Liver (tissue), 9 donors: ENCODE measurements around the gene LIPE. TPM values are rescaled to one million over a fixed set of nuclear protein-coding genes. Genes with fewer than 3 reads are reported as not detected.

Source experiments
- DNase-seq: peaks from one replicate; pipeline ENCODE4 v3.0.0-alpha.2; 2017; ENCODE audit warnings: low spot score
- H3K27ac ChIP-seq, 2 donors: one replicate each; pipeline ENCODE4 v1.7.0; 2013; ENCODE audit warnings: inconsistent platforms in 2 of 2, low read length in 2 of 2, control low read depth in 1 of 2, low read depth in 1 of 2, mild to moderate bottlenecking in 1 of 2
- H3K27me3 ChIP-seq, 4 donors: one replicate each; pipeline versions ENCODE4 v1.6.1 to v1.7.0; 2013; ENCODE audit warnings: low read length in 3 of 4, inconsistent platforms in 1 of 4, mild to moderate bottlenecking in 1 of 4, moderate library complexity in 1 of 4; ENCODE audit not compliant: control insufficient read depth in 4 of 4, insufficient read depth in 4 of 4
- H3K36me3 ChIP-seq, 4 donors: one replicate each; pipeline versions ENCODE4 v1.6.1 to v1.7.0; 2013; ENCODE audit warnings: low read length in 3 of 4, mild to moderate bottlenecking in 3 of 4, low read depth in 1 of 4, moderate library complexity in 1 of 4; ENCODE audit not compliant: control insufficient read depth in 4 of 4, insufficient read depth in 3 of 4
- H3K4me1 ChIP-seq, 4 donors: one replicate each; pipeline versions ENCODE4 v1.6.1 to v1.7.0; 2013; ENCODE audit warnings: low read length in 3 of 4, mild to moderate bottlenecking in 3 of 4, moderate library complexity in 1 of 4; ENCODE audit not compliant: control insufficient read depth in 4 of 4, insufficient read depth in 4 of 4
- H3K4me3 ChIP-seq, 3 donors: one replicate each; pipeline versions ENCODE4 v1.6.1 to v1.7.0; 2013; ENCODE audit warnings: low read length in 3 of 3, control low read depth in 1 of 3, low read depth in 1 of 3, mild to moderate bottlenecking in 1 of 3
- H3K9ac ChIP-seq, 2 donors: one replicate each; pipeline ENCODE4 v1.7.0; 2013; ENCODE audit warnings: low read length in 2 of 2, mild to moderate bottlenecking in 2 of 2, moderate library complexity in 2 of 2, control low read depth in 1 of 2, low read depth in 1 of 2
- H3K9me3 ChIP-seq, 4 donors: one replicate each; pipeline versions ENCODE4 v1.6.1 to v1.7.0; 2013; ENCODE audit warnings: low read length in 3 of 4; ENCODE audit not compliant: control insufficient read depth in 4 of 4
- EGR1 ChIP-seq, 2 donors: IDR thresholded peaks; 2 replicates each; pipeline ENCODE4 v1.6.1; 2016 to 2018; ENCODE audit warnings: antibody characterized with exemption in 2 of 2, low read depth in 2 of 2
- FOXA1 ChIP-seq: IDR thresholded peaks from 2 replicates; pipeline ENCODE4 v1.6.1; 2016; ENCODE audit warnings: antibody characterized with exemption
- GABPA ChIP-seq, 2 donors: IDR thresholded peaks in 1 of 2; conservative IDR thresholded peaks in 1 of 2; 2 replicates each; pipeline ENCODE4 v1.6.1; 2016; ENCODE audit warnings: antibody characterized with exemption in 2 of 2, mild to moderate bottlenecking in 1 of 2, moderate library complexity in 1 of 2
- HNF4G ChIP-seq: IDR thresholded peaks from 2 replicates; pipeline ENCODE4 v1.6.1; 2016; ENCODE audit warnings: antibody characterized with exemption
- JUND ChIP-seq, 2 donors: IDR thresholded peaks; 2 replicates each; pipeline ENCODE4 v1.6.1; 2016; ENCODE audit warnings: antibody characterized with exemption in 2 of 2
- NR2F2 ChIP-seq: IDR thresholded peaks from 2 replicates; pipeline ENCODE4 v1.6.1; 2016; ENCODE audit warnings: antibody characterized with exemption
- REST ChIP-seq: IDR thresholded peaks from 2 replicates; pipeline ENCODE4 v1.6.1; 2016; ENCODE audit warnings: antibody characterized with exemption, mild to moderate bottlenecking
- RXRA ChIP-seq, 2 donors: IDR thresholded peaks; 2 replicates each; pipeline ENCODE4 v1.6.1; 2017 to 2018; ENCODE audit warnings: antibody characterized with exemption in 2 of 2, mild to moderate bottlenecking in 1 of 2
- SP1 ChIP-seq: IDR thresholded peaks from 2 replicates; pipeline ENCODE4 v1.6.1; 2018; ENCODE audit warnings: antibody characterized with exemption, mild to moderate bottlenecking
- TAF1 ChIP-seq: conservative IDR thresholded peaks from 2 replicates; pipeline ENCODE4 v1.6.1; 2016; ENCODE audit warnings: antibody characterized with exemption, mild to moderate bottlenecking
- YY1 ChIP-seq: IDR thresholded peaks from 2 replicates; pipeline ENCODE4 v1.6.1; 2016; ENCODE audit warnings: antibody characterized with exemption, mild to moderate bottlenecking
- WGBS: extraction: QIAGEN DNeasy Blood & Tissue Kit; methylation state at CpG from one replicate; pipeline ENCODE4 v1.1.7; 2013; 5-methylcytosine and 5-hydroxymethylcytosine counted together
- polyA plus RNA-seq, 2 donors: library from polyadenylated mRNA; stranded (reverse) in 1 of 2; unstranded in 1 of 2; fragments of 200-250 nt in 1 of 2; fragments of >200 nt in 1 of 2; fragmentation: Nextera tagmentation in 1 of 2; extraction: Ambion mirVana in 1 of 2; gene quantifications; one replicate each; pipeline versions ENCODE4 v1.2.1 to v1.2.3, GENCODE V29; 2013 to 2015
- total RNA-seq, 2 donors: library from RNA; depleted of rRNA; stranded (reverse); fragments of >200 nt; gene quantifications; one replicate each; pipeline ENCODE4 v1.2.3, GENCODE V29; 2014
- TF ChIP-seq, protein P1 (sequence below): IDR thresholded peaks from 2 replicates; pipeline ENCODE4 v1.6.1; 2016; ENCODE audit warnings: antibody characterized with exemption
- TF ChIP-seq, protein P2 (sequence below): IDR thresholded peaks from 2 replicates; pipeline ENCODE4 v1.6.1; 2016; ENCODE audit warnings: antibody characterized with exemption
- TF ChIP-seq, protein P3 (sequence below): IDR thresholded peaks from 2 replicates; pipeline ENCODE4 v1.6.1; 2016; ENCODE audit warnings: antibody characterized with exemption
- TF ChIP-seq, protein P4 (sequence below): fragments of 150-350 bp; IDR thresholded peaks from 2 replicates; pipeline ENCODE4 v1.5.1; 2017; ENCODE audit warnings: improper control_type of control experiment, low read depth, low read length; ENCODE audit not compliant: missing input control
- donor health status: healthy.
- donor health status: healthy.
- donor health status: healthy.
- donor health status: healthy.
- donor health status: healthy.

LIPE gene
- total and polyA plus RNA-seq, 4 donors: 0.88 to 4.7 (median 1.5) TPM

DNA sequence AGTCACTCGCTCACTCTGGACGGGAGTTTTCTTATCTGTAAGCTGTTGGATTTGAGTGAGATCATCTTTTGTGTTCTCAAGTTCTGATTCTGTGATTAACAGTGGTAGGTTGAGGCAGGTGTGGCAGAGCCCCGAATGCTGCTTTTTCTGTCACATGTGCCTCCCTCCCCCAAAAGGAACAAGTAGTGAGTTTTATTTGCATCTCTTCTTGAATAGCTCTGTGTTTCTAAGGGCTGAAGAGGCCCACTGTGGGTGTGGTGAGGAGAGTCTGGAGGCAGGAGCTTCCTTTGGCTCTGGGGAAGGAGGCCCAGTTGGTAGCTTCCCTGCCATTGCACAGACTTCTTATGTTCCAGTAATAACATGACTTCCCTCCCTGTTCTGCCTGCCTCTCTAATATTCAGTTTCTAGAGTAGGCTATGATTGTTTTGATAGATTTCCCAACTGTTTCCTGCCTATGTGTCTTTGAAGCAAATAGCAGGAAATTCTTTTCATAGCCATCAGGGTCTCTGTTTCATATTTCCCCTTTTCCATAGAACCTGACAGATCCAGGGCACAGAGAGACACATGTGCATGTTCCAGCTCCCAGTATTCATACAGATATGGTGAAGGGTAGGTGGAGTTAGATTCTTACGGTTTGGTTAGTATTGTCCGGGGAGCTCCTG, 39.5 kb upstream of the LIPE start:
- H3K27ac ChIP-seq: no peak overlapping the region
- WGBS: 84% methylated on average over 5 of the region's 5 CpGs

GRCh38 chr19:42465827-42466280, 38.7 kb upstream of the LIPE start:
- Histone ChIP-seq H3K36me3 (no peaks in the 10 kb centered on the region), H3K9me3 (no peaks in the 10 kb centered on the region), H3K9ac (no peak overlapping the region), H3K4me3 (no peak overlapping the region), H3K27ac (no peak overlapping the region), H3K27me3 (no peaks in the 10 kb centered on the region), H3K4me1 (peaks cover 0 to 4% (median 1%) of the 10 kb centered on the region in 4 donors)
- 91% methylated on average over 5 of the region's 5 CpGs for WGBS
- TF ChIP-seq TAF1 (no peak), EGR1 (IDR thresholded peaks at IDR 0.05; ENCODE audit: low read depth in 2 of 2) (no peak), GABPA (IDR thresholded peaks at IDR 0.05 in 1 of 2, conservative IDR thresholded peaks at IDR 0.05 in 1 of 2) (no peak), YY1 (no peak), NR2F2 (no peak), JUND (IDR thresholded peaks at IDR 0.05) (no peak), FOXA1 (no peak), SP1 (no peak), RXRA (IDR thresholded peaks at IDR 0.05) (no peak)
- TF ChIP-seq, protein P1, sequence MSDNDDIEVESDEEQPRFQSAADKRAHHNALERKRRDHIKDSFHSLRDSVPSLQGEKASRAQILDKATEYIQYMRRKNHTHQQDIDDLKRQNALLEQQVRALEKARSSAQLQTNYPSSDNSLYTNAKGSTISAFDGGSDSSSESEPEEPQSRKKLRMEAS: no peak
- TF ChIP-seq, protein P2, sequence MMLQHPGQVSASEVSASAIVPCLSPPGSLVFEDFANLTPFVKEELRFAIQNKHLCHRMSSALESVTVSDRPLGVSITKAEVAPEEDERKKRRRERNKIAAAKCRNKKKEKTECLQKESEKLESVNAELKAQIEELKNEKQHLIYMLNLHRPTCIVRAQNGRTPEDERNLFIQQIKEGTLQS: no peak
- DNase-seq: no peak

More for the DNA sequence above, 39.5 kb upstream of the LIPE start:
- no peaks in the 10 kb centered on the region for H3K9me3 ChIP-seq
- no peak overlapping the region for H3K9ac ChIP-seq
- no peaks in the 10 kb centered on the region for H3K27me3 ChIP-seq
- DNase-seq: no peak
- no peaks in the 10 kb centered on the region for H3K36me3 ChIP-seq
- H3K4me3 ChIP-seq: no peak overlapping the region
- no peak for TF ChIP-seq HNF4G
- TF ChIP-seq EGR1 (IDR thresholded peaks at IDR 0.05; ENCODE audit: low read depth in 2 of 2): no peak
- no peak for TF ChIP-seq NR2F2
- TF ChIP-seq REST: no peak
- TF ChIP-seq, protein P3, sequence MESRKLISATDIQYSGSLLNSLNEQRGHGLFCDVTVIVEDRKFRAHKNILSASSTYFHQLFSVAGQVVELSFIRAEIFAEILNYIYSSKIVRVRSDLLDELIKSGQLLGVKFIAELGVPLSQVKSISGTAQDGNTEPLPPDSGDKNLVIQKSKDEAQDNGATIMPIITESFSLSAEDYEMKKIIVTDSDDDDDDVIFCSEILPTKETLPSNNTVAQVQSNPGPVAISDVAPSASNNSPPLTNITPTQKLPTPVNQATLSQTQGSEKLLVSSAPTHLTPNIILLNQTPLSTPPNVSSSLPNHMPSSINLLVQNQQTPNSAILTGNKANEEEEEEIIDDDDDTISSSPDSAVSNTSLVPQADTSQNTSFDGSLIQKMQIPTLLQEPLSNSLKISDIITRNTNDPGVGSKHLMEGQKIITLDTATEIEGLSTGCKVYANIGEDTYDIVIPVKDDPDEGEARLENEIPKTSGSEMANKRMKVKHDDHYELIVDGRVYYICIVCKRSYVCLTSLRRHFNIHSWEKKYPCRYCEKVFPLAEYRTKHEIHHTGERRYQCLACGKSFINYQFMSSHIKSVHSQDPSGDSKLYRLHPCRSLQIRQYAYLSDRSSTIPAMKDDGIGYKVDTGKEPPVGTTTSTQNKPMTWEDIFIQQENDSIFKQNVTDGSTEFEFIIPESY: no peak
- no peak for TF ChIP-seq SP1
- TF ChIP-seq GABPA (IDR thresholded peaks at IDR 0.05 in 1 of 2, conservative IDR thresholded peaks at IDR 0.05 in 1 of 2): no peak
- TF ChIP-seq, protein P4, sequence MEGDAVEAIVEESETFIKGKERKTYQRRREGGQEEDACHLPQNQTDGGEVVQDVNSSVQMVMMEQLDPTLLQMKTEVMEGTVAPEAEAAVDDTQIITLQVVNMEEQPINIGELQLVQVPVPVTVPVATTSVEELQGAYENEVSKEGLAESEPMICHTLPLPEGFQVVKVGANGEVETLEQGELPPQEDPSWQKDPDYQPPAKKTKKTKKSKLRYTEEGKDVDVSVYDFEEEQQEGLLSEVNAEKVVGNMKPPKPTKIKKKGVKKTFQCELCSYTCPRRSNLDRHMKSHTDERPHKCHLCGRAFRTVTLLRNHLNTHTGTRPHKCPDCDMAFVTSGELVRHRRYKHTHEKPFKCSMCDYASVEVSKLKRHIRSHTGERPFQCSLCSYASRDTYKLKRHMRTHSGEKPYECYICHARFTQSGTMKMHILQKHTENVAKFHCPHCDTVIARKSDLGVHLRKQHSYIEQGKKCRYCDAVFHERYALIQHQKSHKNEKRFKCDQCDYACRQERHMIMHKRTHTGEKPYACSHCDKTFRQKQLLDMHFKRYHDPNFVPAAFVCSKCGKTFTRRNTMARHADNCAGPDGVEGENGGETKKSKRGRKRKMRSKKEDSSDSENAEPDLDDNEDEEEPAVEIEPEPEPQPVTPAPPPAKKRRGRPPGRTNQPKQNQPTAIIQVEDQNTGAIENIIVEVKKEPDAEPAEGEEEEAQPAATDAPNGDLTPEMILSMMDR: no peak
- peaks cover 0 to 4% (median 1%) of the 10 kb centered on the region in 4 donors for H3K4me1 ChIP-seq
